ELF-1 (cell line): ENCODE measurements around the gene SNRK.
"Not testable (repeated sequence)": the region's sequence is repeated elsewhere in the genome, so short reads cannot be mapped to it uniquely, and the experiment has no call there.

Experiments
- DNase-seq: peaks from one replicate; pipeline ENCODE4 v3.0.0-alpha.2; 2016; ENCODE audit warnings: low read depth, low spot score

Gene SNRK

GRCh38 chr3:43345877-43346276 is 59.5 kb downstream of the SNRK start:
- DNase-seq: no peak

DNA sequence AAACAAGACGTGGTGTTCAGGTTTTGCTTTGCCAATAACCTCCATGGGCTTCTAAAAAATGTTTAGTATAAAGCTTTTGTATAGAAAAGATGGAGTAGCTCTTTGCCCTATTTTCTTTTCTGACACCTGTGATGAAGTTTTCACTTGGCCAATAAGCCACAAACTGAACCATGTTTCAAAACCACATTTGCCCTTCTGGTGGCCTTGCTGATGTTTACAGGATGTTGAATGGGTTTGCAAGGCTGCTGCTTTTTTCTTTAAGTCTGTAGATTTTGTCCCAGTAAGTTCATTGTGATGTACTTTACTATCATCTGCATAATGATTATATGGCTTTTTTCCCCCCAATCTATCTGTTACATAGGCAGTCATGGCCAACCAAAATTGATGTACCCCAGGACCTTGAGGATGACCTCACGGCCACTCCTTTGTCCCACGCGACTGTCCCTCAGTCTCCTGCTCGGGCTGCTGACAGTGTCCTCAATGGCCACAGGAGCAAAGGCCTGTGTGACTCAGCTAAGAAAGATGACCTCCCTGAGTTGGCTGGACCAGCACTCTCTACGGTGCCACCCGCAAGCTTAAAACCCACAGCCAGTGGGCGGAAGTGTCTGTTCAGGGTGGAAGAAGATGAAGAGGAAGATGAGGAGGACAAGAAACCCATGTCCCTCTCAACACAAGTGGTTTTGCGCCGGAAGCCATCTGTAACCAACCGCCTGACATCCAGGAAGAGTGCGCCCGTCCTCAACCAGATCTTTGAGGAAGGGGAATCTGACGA is 60.8 kb downstream of the SNRK start:
- no peak for DNase-seq

DNA sequence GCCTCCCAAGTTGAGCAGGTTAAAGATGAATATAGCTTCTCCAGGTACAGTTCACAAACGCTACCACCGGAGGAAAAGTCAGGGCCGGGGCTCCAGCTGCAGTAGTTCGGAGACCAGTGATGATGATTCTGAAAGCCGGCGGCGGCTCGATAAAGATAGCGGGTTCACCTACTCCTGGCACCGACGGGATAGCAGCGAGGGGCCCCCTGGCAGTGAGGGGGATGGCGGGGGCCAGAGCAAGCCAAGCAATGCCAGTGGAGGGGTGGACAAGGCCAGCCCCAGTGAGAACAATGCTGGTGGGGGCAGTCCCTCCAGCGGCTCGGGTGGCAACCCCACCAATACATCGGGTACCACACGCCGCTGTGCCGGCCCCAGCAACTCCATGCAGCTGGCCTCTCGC is 61.4 kb downstream of the SNRK start:
- no peak for DNase-seq

DNA sequence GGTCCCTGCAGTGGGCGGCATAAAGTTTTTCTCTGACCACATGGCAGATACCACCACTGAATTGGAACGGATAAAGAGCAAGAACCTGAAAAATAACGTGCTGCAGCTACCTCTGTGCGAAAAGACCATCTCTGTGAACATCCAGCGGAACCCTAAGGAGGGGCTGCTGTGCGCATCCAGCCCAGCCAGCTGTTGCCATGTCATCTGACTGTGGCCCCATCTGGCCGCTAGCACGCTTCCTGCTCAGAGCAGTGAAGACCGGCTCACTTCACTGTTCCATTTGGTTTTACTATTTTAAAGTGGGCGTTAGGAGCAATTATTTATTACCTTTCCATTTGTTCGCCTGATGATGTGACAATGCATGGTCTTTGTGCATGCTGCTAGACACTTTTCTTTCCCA is 62.0 kb downstream of the SNRK start:
- DNase-seq: no peak

GRCh38 chr3:43348852-43349574 is 62.7 kb downstream of the SNRK start:
- no peak for DNase-seq

DNA sequence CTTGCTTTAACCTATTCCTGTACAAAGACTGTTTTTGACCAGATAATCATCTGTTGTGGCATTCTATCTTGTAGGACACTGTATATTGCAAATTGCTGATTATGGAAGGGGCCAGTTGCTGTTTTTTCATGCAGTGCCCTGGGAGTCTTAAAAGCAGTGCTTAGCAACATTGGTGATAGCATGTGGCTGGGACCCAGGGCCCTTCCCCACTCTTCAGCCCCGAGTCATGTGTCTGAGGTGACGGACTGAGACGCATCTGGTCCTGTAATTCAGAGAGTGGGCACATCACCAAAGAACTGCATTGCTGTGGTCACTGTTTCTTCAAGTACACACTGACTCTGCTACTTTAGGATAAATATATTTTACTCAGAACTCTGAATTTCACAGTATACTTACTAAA is 63.4 kb downstream of the SNRK start:
- no peak for DNase-seq

- DNase-seq: no peak
Observed at GRCh38 chr3:43353393-43353792, 67.1 kb downstream of the SNRK start.

DNA sequence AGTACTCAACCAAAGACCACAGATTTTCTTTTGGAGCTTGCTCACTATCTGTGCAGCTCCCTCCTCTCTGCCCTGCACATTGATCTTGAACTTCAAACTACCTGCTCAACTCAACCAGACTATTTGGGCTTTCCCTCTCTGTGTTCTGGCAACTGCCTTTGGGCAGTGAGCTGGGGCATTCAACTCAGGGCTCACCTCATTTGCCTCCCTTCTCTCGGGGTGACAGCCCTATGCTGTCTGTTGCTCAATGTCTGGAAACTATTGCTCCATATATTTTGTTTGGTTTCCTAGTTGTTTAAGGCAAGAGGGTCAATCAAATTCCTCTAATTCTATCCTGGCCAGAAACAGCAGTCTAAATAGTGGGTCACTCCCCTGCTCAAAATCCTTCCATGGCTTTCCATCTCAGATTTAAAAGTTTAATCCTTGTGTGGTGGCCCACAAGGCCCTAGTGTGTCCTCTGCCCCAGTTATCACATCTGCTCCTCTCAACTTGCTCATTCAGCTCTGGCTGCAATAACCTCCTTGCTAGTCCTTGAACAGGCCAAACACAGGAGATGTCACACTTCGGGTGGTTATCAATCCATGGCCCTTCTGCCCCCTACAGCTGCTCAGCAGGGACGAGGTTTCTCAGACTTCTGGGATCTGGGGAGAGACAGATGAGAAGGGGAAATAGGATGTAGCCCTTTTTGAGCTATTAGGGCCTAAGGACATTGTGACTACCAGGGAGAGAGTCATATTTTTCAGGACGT is 67.8 kb downstream of the SNRK start:
- no peak for DNase-seq

DNA sequence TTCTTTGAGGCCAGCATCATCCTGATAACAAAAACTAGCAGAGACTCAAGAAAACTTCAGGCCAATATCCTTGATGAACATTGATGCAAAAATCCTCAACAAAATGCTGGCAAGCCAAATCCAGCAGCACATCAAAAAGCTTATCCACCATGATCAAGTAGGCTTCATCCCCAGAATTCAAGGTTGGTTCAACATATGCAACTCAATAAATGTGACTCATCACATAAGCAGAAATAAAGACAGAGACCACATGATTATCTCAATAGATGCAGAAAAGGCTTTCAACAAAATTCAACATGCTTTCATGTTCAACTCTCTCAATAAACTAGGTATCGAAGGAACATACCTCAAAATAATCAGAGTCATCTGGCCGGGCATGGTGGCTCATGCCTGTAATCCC is 69.7 kb downstream of the SNRK start:
- DNase-seq: not testable (repeated sequence)

- no peak for DNase-seq
Observed at GRCh38 chr3:43361077-43361476, 74.7 kb downstream of the SNRK start.

- no peak for DNase-seq
Observed at GRCh38 chr3:43362183-43362582, 75.8 kb downstream of the SNRK start.

GRCh38 chr3:43362961-43363360 is 76.6 kb downstream of the SNRK start:
- no peak for DNase-seq

DNA sequence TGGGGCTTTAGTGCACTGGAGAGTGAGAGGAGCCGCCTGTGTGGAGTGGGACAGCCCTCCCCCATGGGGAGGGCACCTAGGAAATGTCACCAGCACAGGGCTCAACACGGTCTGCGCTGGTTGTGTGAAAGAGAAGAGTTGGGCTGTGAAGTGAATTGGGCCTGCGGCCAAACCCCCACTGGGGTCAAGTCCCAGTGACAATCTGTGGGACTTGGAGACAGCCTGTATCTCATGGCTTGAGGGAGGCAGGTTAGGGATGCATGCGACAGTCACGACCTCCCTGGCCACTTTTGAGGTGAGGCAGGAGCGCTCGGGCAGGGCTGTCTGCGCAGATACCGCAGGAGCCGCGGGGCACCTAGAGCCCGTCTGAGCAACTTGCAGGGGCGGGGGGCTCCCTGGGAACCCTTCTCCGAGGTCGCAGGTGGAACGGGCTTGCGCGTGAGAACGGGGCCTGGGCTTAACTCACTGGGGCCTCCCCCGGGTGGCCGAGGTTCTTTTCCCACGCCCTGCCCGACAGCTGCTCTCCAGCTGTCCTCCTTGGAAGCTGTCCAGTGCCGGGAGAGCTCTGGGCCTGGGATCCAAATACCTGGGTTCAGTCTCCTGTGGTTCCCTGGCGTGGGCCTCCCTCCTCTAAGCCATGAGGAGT is 77.4 kb downstream of the SNRK start:
- no peak for DNase-seq

- no peak for DNase-seq
Observed at GRCh38 chr3:43364494-43364893, 78.2 kb downstream of the SNRK start.

DNA sequence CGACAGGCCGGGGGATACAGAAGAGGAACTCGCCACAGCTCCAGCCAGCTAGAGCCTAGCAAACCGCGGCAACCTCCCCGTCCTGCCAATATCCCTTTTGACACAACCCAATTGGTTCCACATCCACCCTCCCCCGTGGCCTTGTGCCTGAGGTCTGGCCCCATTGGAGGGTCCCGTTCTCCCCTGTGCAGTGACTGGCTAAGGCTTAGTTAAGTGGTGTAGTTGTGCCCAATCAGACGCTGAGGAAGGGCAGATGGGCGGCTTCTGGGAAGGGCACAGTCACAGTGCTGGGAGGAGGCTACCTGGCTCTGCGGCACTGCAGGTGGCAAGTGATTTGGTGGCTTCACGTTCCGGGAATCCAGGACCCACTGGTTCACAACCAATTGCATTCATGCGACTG is 78.6 kb downstream of the SNRK start:
- no peak for DNase-seq

GRCh38 chr3:43365601-43366305 is 79.4 kb downstream of the SNRK start:
- DNase-seq: no peak

GRCh38 chr3:43366481-43366880 is 80.1 kb downstream of the SNRK start:
- DNase-seq: no peak

- DNase-seq: no peak
Observed at GRCh38 chr3:43366885-43367284, 80.5 kb downstream of the SNRK start.

GRCh38 chr3:43369404-43370292 is 83.3 kb downstream of the SNRK start:
- DNase-seq: peak; percentile 53

- DNase-seq: no peak
Observed at GRCh38 chr3:43370293-43370980, 84.1 kb downstream of the SNRK start.
